NCI-H187 (cell line): ENCODE data around the gene FGF7.
"Not testable (repeated sequence)": the region's sequence is repeated elsewhere in the genome, so short reads cannot be mapped to it uniquely, and the experiment has no call there.

Source experiments
- DNase-seq, 2 experiments: peaks; one replicate each; lab custom pipeline; 2025; lab: John Stamatoyannopoulos, UW

The FGF7 gene

GRCh38 chr15:49438962-49439631 lies 16.1 kb downstream of the FGF7 start:
- no peak for DNase-seq

- DNase-seq: no peak
Measured at GRCh38 chr15:49439678-49440395, 16.8 kb downstream of the FGF7 start.

GRCh38 chr15:49441356-49441755 lies 18.3 kb downstream of the FGF7 start:
- no peak for DNase-seq

- DNase-seq: no peak
Measured at GRCh38 chr15:49441816-49442215, 18.8 kb downstream of the FGF7 start.

GRCh38 chr15:49452595-49452994 lies 29.6 kb downstream of the FGF7 start:
- no peak for DNase-seq

- no peak for DNase-seq
Measured at GRCh38 chr15:49456166-49456565, 33.1 kb downstream of the FGF7 start.

GRCh38 chr15:49458145-49458544 lies 35.1 kb downstream of the FGF7 start:
- no peak for DNase-seq

GRCh38 chr15:49460411-49460941 lies 37.4 kb downstream of the FGF7 start:
- DNase-seq: no peak

- no peak for DNase-seq
Measured at GRCh38 chr15:49462232-49462844, 39.3 kb downstream of the FGF7 start.

- no peak for DNase-seq
Measured at GRCh38 chr15:49464522-49464921, 41.5 kb downstream of the FGF7 start.

- no peak for DNase-seq
Measured at GRCh38 chr15:49466119-49466518, 43.1 kb downstream of the FGF7 start.

GRCh38 chr15:49467746-49468480 lies 44.9 kb downstream of the FGF7 start:
- no peak for DNase-seq

- DNase-seq: no peak
Measured at GRCh38 chr15:49468481-49468839, 45.4 kb downstream of the FGF7 start.

GRCh38 chr15:49471248-49471647 lies 48.2 kb downstream of the FGF7 start:
- DNase-seq: not testable (repeated sequence)

GRCh38 chr15:49471733-49472132 lies 48.7 kb downstream of the FGF7 start:
- DNase-seq: no peak

GRCh38 chr15:49472338-49472737 lies 49.3 kb downstream of the FGF7 start:
- no peak for DNase-seq

GRCh38 chr15:49473031-49473430 lies 50.0 kb downstream of the FGF7 start:
- no peak for DNase-seq

GRCh38 chr15:49478021-49478420 lies 55.0 kb downstream of the FGF7 start:
- not testable (repeated sequence) for DNase-seq

GRCh38 chr15:49478982-49479381 lies 55.9 kb downstream of the FGF7 start:
- not testable (repeated sequence) for DNase-seq

GRCh38 chr15:49485401-49485800 lies 62.4 kb downstream of the FGF7 start:
- not testable (repeated sequence) for DNase-seq

GRCh38 chr15:49490966-49491365 lies 67.9 kb downstream of the FGF7 start:
- DNase-seq: no peak

- DNase-seq: no peak
Measured at GRCh38 chr15:49492151-49492550, 69.1 kb downstream of the FGF7 start.
